ENCODE measurements around the gene PATL2. TPM values are rescaled to one million over a fixed set of nuclear protein-coding genes. Genes with fewer than 3 reads are reported as not detected.
"Not testable (repeated sequence)": the region's sequence is repeated elsewhere in the genome, so short reads cannot be mapped to it uniquely, and the experiment has no call there.

The PATL2 gene
- total RNA-seq: 0.24 and 0.40 TPM in 2 replicates
- long read RNA-seq, partial matches to known transcripts: 0 of 2 reads
- long read RNA-seq, other reads (novel, unspliced or antisense): 2 of 2 reads

- Mint-ChIP-seq H3K27me3 (ENCODE audit: unreplicated experiment) (no peaks in the 10 kb centered on the region), H3K4me3 (ENCODE audit: unreplicated experiment) (peak within 1 kb of the TSS; percentile 92), H3K9me3 (ENCODE audit: unreplicated experiment) (no peaks in the 10 kb centered on the region), H3K27ac (ENCODE audit: unreplicated experiment) (peak within 1 kb of the TSS; percentile 100), H3K4me1 (ENCODE audit: unreplicated experiment) (peaks cover 39% of the 10 kb centered on the region), H3K36me3 (ENCODE audit: unreplicated experiment) (peaks cover 18% of the 10 kb centered on the region)
- peak; percentile 98 for DNase-seq (ENCODE audit: extremely low spot score, unreplicated experiment)
- TF ChIP-seq CTCF (IDR thresholded peaks at IDR 0.05): no peak
Observed at GRCh38 chr15:44711096-44711742, at the start of gene PATL2, which contains the start of gene B2M. PATL2 (minus strand) TSS chr15:44711323; CDS start chr15:44676490, 34,833 bp downstream. B2M (plus strand) TSS chr15:44711517; CDS start chr15:44711547, 30 bp downstream.

GRCh38 chr15:44753345-44753744 lies 42.2 kb upstream of the PATL2 start:
- H3K36me3 Mint-ChIP-seq (ENCODE audit: unreplicated experiment): peaks cover 4% of the 10 kb centered on the region
- H3K9me3 Mint-ChIP-seq (ENCODE audit: unreplicated experiment): peaks cover 36% of the 10 kb centered on the region
- no peak for TF ChIP-seq CTCF (IDR thresholded peaks at IDR 0.05)
- no peak overlapping the region for H3K4me3 Mint-ChIP-seq (ENCODE audit: unreplicated experiment)
- H3K4me1 Mint-ChIP-seq (ENCODE audit: unreplicated experiment): no peaks in the 10 kb centered on the region
- no peak overlapping the region for H3K27ac Mint-ChIP-seq (ENCODE audit: unreplicated experiment)
- DNase-seq (ENCODE audit: extremely low spot score, unreplicated experiment): no peak
- peaks cover 31% of the 10 kb centered on the region for H3K27me3 Mint-ChIP-seq (ENCODE audit: unreplicated experiment)

DNA sequence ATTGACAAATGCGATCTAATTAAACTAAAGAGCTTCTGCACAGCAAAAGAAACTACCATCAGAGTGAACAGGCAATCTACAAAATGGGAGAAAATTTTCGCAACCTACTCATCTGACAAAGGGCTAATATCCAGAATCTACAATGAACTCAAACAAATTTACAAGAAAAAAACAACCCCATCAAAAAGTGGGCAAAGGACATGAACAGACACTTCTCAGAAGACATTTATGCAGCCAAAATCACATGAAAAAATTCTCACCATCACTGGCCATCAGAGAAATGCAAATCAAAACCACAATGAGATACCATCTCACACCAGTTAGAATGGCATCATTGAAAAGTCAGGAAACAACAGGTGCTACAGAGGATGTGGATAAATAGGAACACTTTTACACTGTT lies 32.3 kb upstream of the PATL2 start:
- not testable (repeated sequence) for DNase-seq (ENCODE audit: extremely low spot score, unreplicated experiment); H3K27ac Mint-ChIP-seq (ENCODE audit: unreplicated experiment); H3K4me1 Mint-ChIP-seq (ENCODE audit: unreplicated experiment); H3K4me3 Mint-ChIP-seq (ENCODE audit: unreplicated experiment); H3K36me3 Mint-ChIP-seq (ENCODE audit: unreplicated experiment)
- H3K27me3 Mint-ChIP-seq (ENCODE audit: unreplicated experiment): peaks cover 17% of the 10 kb centered on the region
- H3K9me3 Mint-ChIP-seq (ENCODE audit: unreplicated experiment): peaks cover 15% of the 10 kb centered on the region

GRCh38 chr15:44739222-44739847 lies 28.2 kb upstream of the PATL2 start:
- H3K4me3 Mint-ChIP-seq (ENCODE audit: unreplicated experiment); H3K4me1 Mint-ChIP-seq (ENCODE audit: unreplicated experiment); H3K36me3 Mint-ChIP-seq (ENCODE audit: unreplicated experiment); DNase-seq (ENCODE audit: extremely low spot score, unreplicated experiment); H3K27ac Mint-ChIP-seq (ENCODE audit: unreplicated experiment); H3K27me3 Mint-ChIP-seq (ENCODE audit: unreplicated experiment); H3K9me3 Mint-ChIP-seq (ENCODE audit: unreplicated experiment): not testable (repeated sequence)

- Mint-ChIP-seq H3K4me1 (ENCODE audit: unreplicated experiment) (no peaks in the 10 kb centered on the region), H3K27me3 (ENCODE audit: unreplicated experiment) (peaks cover 7% of the 10 kb centered on the region), H3K9me3 (ENCODE audit: unreplicated experiment) (no peaks in the 10 kb centered on the region), H3K4me3 (ENCODE audit: unreplicated experiment) (no peak overlapping the region), H3K36me3 (ENCODE audit: unreplicated experiment) (no peaks in the 10 kb centered on the region), H3K27ac (ENCODE audit: unreplicated experiment) (no peak overlapping the region)
- peak; percentile 74 for TF ChIP-seq CTCF (IDR thresholded peaks at IDR 0.05)
- no peak for DNase-seq (ENCODE audit: extremely low spot score, unreplicated experiment)
Observed at GRCh38 chr15:44738340-44738984, 27.3 kb upstream of the PATL2 start.
